Activated CD4-positive, alpha-beta T cell treated with anti-CD3 and anti-CD28 coated beads for 4 hours (primary cell): Measurements from ENCODE around the gene ARHGAP6.
A peak's percentile ranks its signal among the peaks of the same experiment; 100 is the strongest.

ENCODE experiments used
- DNase-seq, 2 donors: peaks; one replicate each; pipeline ENCODE4 v3.0.0-alpha.2; 2020

ARHGAP6 gene

DNA sequence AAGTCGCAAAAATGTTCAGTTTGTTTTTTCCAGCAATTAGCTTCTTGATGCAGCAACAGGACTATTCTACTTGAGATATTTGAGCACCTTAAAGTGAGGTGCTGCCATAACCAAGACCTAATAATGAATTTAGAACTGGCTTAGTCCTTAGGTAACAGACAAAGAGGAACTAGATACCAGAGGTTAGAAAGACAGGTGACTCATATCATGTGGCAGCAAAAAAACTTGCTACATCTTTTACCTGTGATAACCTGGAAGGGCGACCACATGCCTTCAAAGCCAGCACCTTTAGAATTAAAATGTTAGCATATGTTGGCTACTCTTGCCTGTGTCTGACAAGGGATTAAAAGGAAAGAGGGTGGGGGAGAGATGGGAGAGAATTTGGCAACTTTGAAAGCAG, 90.4 kb downstream of the ARHGAP6 start:
- DNase-seq: no peak

DNA sequence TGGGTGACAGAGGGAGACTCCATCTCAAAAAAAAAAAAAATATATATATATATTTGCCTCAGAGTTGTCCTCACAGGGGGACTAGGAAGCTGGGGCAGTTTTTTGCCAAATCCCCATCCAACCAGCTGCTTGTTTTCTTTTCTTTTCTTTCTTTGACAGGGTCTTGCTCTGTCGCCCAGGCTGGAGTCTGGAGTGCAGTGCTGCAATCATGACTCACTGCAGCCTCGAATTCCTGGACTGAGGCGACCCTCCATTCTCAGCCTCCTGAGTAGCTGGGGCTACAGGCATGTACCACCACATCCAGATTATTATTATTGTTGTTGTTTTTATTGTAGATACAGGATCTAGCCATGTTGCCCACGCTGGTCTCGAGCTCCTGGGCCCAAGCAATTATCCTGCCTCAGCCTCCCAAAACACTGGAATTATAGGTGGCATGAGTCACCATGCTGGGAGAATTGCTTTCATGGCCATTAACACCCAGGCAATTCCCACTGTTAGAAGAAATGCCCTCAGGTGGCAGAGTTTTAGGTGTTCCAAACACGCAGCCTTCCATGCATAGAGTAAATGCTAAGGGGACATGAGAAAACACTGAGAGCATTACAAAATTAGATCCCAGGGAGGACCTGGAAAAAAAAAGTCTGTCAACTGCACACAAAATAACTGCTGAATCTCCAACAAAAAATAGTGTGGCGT, 98.0 kb downstream of the ARHGAP6 start:
- no peak for DNase-seq

DNA sequence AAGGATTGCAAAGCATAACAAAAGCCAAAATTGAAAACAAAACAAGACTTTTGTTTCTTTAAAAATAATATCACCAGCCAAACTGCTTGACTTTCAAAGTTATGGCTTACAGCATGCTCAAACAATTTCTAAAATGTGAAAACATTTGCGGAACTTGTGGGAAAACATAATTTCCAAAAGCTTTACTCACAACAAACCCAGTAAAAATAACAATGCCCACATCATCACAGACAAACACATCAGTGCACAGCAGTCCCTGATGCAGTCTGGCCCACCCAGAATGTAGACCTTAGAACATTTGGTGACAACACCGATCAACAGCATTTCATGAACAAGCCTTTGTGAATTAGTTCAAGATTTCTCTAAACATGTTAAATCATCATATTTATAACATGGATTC, 98.9 kb downstream of the ARHGAP6 start:
- no peak for DNase-seq

DNA sequence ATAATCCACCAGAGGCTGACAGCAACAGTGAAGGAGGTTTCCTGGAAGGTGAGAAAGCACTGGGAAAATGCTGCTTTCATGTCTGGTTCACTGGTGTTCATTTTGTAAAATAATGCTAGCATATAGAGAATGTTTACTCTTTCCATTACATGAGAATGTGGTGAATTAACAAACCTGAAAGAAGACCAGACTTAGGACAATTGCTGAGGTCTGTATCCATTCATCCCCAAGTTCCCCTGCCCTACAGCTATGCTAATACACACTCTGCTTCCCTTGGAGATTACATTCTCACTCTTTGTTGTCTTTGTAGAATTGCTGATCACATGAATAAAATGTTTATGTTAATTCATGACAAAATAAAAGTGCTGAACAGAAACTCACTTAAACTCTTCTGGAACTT, 99.5 kb downstream of the ARHGAP6 start:
- no peak for DNase-seq

DNA sequence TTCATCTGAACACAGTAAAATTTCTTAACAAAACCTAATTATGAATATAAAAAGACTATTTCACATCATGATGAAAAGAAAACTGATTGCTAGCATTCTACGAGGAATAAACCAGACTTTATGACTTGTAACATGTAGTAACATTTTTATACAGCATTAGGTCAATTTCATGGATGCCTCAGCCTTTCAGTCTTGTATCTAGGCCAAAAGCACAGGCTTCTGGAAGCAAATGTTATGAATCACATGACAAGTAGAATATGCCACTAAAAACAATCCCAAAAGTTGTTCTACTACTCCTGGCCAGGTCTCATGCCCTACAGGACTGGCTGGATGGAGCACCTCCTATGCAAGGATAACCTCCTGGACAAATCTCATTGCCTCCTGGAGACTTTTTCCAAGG, 101.2 kb downstream of the ARHGAP6 start:
- DNase-seq: no peak

DNA sequence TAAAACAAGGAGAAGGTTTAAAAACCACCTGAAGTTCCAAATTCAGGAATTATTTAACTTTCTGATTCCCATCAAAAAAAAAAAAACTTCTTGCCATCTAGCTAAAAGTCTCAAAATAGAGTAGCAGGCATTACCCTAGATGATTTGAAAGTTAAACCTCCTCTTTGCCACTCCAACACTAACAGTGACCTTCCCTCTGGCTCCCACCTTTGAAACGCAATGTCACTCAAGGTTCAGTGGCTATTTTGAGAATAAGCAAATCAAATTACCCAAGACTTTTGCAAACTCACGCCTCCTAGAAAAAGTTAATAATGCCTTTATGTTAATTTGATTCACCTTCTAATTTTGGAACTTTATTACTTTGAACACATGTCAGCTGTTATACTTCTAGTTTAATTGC, 103.2 kb downstream of the ARHGAP6 start:
- DNase-seq: no peak

DNA sequence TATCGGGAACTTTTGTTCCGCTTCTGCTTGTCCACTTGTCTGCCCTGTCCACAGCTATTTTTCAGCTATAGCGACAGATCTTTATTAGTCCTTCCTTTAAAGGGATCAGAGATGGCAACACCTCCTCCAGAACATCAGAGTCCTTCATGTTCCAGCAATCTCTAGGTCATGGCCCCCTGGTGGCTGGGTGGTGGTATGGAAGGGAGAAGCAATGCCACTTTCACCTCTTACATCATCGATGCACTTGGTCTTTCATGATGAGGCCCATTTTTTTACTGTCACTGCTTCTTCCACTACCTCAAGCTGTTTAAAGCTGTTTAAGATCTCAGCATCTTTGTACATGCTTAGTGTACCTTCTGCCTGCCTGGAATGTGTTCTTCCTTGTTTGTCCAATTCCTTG, 106.7 kb downstream of the ARHGAP6 start:
- peak; percentile 14 to 42 for DNase-seq

DNA sequence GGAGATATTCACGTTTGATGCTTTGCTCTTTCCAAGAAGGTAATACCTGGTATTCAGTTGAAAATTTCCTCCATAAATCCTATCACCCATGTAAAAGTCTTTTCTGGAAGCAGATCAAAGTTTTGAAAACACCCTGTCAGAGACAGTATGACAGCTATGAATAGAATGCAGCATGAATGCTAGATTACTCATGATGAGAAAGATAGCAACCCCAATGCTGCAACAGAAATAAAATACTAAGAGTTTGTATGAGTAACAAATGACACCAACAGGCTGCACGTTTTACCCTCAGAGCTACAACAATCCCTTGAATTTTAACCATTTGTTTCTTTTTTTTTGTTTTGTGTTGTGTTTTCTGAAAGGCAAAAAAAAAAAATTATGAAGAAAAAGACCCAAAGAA, 108.6 kb downstream of the ARHGAP6 start:
- no peak for DNase-seq

DNA sequence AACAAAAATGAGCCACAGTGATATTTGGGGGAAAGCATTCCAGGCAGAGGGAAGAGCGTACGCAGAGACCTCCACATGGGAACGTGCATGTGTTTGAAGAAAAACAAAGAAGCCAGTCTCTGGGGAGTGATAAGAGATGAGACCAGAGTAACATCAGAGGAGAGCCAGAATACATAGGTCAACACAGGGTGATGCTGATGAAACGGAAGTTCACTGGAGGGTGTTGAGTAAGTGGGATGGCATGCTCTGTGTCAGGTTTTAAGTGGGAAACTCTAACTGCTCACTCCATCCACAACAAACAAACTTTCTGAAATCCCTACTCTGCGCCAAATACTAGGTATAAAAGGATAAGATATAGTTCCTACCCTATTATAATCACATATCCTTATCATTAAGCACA, 110.0 kb downstream of the ARHGAP6 start:
- no peak for DNase-seq

DNA sequence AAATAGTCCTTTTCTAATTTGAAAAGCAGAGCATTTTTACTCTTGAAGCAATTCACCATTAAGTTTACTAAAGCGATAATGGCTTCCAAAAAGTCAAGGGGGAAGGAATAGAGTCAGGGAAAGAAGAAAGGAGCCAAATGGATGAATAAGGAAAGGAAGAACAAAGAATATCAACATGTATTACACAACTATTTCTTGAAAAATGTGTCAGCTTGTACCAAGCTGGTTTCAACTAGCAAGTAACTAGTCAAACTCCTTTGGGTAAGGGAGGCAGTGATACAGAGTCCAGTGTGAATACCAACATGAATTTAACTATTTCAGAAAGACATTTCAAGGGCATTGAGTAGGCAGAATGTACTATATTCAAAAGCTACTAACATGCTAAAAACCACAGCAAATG, 112.1 kb downstream of the ARHGAP6 start:
- DNase-seq: no peak

DNA sequence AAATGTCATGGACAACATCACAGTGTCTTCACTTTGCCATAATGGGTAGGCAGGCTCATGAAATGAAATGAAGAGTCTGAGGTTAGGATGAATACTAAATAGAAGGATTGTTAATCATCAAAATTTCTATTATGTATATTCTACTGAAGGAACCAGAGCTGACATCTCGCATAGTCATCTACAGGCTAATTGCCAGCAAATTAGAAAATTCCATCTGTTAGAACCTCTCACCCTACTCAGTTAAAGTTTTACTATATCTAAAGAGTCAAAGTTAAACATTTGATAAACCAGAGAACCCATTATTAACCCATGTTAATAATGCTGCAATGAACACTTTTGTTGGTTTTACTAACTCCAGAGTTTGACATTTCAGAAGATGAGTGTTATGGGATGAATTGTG, 114.6 kb downstream of the ARHGAP6 start:
- DNase-seq: no peak

DNA sequence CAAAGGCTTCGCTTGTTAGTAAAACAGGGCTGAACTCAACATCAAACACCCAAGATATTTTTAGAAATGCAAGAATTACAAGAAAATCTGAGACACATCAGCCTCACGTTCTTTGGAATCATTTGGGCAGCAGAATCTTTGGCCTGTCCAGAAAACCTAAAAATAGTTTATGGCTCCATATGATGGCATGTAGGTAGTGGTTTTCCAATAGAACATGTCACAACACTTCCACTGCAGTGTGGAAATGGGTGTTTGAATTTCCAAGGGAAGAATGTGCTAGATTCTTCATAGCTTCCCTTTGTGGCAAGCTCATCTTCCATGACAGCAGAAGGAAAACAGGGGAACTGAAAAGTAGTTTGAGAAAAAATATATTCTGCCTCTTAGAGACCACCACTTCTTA, 118.8 kb downstream of the ARHGAP6 start:
- no peak for DNase-seq

DNA sequence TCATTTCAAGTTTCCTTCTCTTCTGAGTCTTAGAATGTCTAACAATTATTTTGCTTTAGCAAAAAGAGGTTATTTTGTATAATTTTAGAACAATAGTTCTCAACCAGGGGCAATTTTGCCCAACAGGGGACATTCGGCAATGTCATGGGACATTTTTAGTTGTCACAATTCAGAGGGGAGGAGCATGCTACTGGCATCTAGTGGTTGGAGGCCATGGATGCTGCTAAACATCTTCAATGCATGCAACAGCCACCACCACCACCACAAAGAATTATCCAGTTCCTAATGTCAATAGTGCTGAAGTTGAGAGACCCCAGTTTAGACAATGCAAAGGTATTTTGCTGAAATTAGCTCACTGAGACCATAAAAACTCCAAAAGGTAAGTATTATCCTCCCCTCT, 122.5 kb downstream of the ARHGAP6 start:
- no peak for DNase-seq

DNA sequence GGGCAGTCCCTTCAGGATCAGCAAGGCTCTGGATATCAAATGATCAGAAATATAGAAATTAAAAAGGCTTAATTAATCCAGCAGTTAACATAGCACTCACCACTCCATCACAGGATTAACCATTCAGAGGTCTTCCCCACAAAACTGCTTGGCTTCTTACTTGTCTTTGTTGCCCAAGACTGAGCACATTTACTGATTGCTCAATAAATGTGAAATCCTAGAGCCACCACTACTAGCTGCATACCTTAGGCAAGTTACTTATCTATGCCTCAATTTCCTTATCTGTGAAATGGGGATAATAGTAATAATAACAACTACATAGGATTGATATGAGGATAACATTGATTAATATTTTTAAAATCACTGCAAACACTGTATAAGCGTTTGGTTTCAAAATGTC, 124.2 kb downstream of the ARHGAP6 start:
- DNase-seq: no peak

DNA sequence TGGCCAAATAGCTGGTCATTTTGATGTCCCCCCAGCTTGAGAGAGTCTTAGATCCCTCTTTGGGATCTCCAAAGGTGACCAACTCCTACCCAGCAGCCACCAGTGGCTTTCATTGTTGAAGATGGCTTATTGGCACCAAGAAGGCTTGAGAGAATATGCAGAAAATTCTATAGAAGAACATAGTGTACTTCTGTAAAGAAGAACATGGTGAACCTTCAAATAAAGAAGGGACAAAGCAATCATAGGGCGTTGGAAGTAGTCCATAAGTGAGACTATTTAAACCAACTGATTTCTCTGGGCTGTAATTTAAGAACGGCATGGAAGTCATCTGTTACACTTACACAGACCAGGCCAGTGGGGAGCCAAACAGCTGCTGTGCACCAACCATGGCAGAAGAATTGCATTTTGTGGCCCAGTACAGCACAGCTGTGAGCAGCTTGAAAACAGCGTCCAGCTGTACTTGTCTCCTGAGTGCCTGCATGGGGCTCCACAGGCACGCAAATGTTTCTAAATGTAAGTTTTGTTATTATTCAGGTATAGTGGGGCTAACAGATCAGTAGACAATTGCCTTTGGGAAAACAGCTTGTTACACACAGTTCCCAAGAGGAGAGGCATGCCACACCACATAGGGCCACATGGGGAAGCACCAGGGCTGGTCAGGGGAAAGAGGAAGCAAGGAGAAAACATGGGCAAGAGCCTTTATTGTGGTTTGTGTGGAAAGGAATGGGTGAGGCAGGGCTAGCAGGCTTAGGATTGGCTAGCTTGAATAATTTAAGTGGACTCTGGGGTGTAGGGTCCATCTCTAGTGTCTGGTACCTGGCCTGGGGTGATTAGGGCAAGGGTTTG, 125.0 kb downstream of the ARHGAP6 start:
- DNase-seq: no peak

DNA sequence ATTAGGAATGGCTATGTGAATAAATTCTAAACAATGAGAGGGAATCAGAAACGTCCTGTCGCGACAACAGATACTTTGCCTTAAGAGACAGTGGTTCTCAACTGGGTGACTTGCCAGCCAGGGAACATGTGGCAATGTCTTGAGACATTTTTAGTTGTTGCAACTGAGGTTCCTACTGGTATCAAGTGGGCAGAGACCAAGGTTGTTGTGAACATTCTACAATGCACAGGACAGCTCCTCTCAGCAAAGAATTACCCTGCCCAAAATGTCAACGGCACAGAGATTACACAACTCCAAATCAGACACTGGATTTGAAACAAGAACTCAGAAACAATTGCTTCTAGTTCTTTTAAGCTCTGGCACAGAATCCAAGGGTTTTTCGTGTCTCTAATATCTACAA, 128.6 kb downstream of the ARHGAP6 start:
- DNase-seq: no peak

DNA sequence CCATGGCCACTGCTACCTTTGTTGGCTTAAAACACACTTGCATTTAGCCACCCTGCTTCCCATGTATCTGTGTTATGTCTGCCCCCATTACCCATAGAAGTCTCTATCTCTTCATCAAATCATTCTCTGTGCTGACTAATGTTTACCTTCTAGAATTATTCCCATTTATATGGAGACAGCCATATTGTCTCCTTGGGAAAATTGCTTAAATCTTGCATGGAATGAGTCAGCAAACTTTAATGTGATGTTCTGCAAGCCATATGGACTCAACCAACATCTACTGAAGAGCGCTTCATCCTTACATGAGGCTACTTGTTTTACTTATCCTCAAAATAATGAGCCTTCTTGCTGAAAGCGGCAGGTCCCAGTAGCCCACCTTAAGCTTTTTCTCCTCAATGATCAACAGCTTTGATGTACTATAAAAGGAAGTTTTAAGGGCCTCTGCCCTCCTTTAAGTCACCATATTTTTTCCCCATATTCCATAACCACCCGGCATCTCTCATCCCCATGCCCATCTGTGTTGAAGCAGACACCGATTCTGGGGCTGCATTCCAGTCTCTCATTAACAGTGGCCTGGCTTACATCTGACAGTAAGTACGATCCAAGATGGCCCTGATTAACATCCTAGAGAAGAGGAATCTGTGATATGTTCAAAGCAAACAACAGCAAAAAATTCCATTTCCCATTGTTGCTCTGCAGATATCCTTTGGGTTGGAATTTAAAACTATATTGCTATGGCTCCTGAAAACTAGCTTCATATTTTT, 130.4 kb downstream of the ARHGAP6 start:
- no peak for DNase-seq

DNA sequence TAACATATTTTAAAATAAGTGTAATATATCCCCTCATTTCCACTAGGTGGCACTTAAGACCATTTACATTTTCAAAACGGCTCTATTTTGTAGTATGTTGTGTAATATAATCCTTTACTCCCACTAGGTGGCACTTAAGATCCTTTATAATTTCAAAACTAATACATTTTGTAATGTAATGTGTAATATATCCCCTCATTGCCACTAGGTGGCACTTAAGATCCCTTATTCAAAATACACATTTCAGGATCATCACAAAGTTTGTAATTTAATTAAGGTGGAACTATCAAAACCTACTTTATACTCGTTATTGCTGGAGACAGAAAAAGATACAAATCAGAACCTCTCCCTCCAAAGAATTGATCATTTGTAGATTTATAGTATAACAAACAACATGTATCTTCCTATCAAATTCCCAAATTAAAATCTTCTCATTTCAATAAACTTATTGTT, 132.5 kb downstream of the ARHGAP6 start:
- no peak for DNase-seq

DNA sequence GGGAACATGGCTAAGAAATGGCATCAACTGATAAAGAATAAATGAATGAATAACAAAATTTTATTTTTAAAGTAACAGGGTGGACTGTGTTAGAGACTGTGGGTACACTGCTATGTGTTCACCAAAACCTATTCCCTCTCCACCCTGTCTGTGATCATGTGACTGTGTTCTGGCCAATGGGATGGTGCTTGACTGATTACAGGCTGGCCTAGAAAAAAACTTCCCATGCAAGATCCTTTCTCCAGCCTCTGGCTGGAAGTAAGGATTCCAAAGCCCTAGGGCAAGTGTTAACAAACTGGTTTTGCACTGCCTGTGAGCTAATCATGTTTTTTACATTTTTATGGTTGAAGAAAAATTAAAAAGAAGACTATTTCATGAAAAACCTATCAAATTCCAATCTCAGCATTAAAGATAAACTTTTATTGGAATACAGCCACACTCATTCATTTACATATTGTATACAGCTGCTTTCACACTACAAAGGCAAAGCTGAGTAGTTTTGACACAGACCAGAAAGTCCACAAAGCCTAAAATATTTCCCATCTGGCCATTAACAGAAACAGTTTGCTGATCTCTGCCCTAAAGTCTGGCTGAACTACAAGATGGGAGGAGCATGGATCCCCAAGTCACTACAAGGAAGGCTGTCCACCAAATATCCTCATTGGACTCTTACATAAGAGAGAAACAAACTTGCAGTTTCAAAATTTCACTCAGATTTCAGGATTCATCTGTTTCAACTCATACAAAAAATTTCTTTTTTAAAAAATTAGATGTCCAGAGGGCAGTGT, 133.2 kb downstream of the ARHGAP6 start:
- no peak for DNase-seq

DNA sequence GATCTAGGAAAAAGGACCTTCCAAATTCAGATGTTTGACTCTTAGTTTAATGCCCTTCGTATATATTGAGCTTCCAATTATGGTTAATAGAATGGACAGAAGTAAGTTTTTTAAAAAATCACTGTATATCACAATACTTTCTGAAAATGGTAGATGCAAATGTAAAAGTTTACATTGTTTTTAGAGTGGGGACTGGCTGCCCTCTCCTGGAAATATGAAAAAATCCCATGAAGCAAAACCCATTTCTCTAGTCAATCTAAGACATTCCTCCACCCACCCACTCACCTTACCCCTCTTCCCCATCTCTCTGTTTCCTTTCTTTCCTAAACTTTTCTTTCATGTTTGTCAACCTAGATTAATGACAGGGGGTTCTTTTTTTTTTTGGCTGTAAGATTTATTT, 134.5 kb downstream of the ARHGAP6 start:
- no peak for DNase-seq

DNA sequence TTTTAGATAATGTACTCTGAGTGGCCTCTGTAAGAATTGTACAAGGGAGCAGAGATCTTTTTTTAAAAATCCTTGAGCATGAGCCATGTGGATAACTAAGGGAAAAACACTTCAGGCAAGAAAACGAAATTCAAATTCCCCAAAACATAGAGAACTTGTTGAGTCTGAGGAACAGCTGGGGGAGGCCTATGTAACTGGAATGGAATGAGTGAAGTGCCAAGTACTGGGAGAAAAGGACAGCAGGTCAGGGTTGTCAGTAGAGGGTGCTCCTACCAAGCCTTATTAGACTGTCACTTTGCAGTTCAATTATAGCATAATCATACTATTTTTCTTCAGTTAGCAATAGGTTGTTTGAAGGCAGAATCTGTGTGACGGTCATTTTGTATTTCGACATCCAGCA, 135.1 kb downstream of the ARHGAP6 start:
- no peak for DNase-seq

DNA sequence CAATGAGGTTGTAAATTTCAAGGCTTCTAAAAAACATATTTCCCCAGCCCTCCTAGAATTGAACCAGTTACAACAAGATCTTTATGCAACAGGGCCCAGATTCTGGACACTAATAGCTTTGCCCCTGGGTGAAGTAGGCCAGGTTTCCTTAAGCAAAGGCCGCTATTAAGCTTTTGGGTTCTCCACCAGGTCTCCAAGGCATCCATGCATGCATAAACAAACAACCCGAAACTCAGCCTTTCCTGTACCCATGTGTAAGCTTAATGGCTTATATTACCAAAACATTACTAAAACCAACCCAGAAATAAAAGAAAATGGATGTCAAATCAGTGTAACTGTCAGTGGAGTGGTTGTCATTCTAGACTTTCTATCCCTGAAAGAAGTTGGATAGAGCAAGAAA, 137.1 kb downstream of the ARHGAP6 start:
- no peak for DNase-seq

DNA sequence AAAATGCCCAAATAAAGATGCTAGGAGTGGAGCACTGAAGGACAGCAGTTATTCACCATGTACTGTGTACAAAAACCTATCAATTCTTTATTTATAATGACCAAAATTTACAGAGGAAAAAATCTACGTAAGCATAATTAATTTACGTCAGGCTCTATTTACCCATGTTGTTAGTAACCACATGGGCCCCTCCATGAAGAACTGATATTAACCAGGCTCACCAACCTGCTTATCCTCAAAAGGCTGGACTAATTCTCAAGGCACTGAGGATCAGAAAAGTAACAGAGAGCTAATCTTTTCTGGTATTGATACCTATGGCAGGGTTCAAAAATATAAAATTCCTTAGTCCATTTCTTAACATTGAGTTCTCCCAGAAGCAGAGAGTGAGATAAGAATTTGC, 140.0 kb downstream of the ARHGAP6 start:
- DNase-seq: no peak
